Mesothelial cell of epicardium (in vitro differentiated cells): ENCODE results near the gene SH3RF3. TPM values are rescaled to one million over a fixed set of nuclear protein-coding genes. Genes with fewer than 3 reads are reported as not detected.

Source experiments
- DNase-seq, 2 experiments: peaks; one replicate each; pipeline ENCODE4 v3.0.0; 2021; ENCODE audit warnings: low spot score in 2 of 2; ENCODE audit not compliant: unreplicated experiment in 2 of 2
- H3K27ac Mint-ChIP-seq: 2 replicates; pipeline ENCODE4 v1.8.0; 2021; ENCODE audit warnings: mixed read lengths
- H3K27me3 Mint-ChIP-seq: 2 replicates; pipeline ENCODE4 v1.8.0; 2021; ENCODE audit warnings: low read depth, mixed read lengths
- H3K36me3 Mint-ChIP-seq: 2 replicates; pipeline ENCODE4 v1.8.0; 2021; ENCODE audit warnings: mixed read lengths
- H3K4me1 Mint-ChIP-seq: 2 replicates; pipeline ENCODE4 v1.8.0; 2021; ENCODE audit warnings: mixed read lengths
- H3K4me3 Mint-ChIP-seq: 2 replicates; pipeline ENCODE4 v1.8.0; 2021; ENCODE audit warnings: mild to moderate bottlenecking, moderate library complexity, mixed read lengths
- H3K9me3 Mint-ChIP-seq: 2 replicates; pipeline ENCODE4 v1.8.0; 2021; ENCODE audit warnings: mixed read lengths
- total RNA-seq: library from RNA; stranded (reverse); gene quantifications from 3 replicates; pipeline ENCODE4 v1.2.1, GENCODE V29; 2021
- TF ChIP-seq, protein P1 (sequence below): fragments of 200-600 bp; sonication (generic); IDR thresholded peaks from one replicate; pipeline ENCODE4 v1.5.0; 2021; ENCODE audit warnings: antibody characterized with exemption; ENCODE audit not compliant: unreplicated experiment

SH3RF3 gene
- total RNA-seq, 1 donor from 2014 or later = 2.7 TPM

DNA sequence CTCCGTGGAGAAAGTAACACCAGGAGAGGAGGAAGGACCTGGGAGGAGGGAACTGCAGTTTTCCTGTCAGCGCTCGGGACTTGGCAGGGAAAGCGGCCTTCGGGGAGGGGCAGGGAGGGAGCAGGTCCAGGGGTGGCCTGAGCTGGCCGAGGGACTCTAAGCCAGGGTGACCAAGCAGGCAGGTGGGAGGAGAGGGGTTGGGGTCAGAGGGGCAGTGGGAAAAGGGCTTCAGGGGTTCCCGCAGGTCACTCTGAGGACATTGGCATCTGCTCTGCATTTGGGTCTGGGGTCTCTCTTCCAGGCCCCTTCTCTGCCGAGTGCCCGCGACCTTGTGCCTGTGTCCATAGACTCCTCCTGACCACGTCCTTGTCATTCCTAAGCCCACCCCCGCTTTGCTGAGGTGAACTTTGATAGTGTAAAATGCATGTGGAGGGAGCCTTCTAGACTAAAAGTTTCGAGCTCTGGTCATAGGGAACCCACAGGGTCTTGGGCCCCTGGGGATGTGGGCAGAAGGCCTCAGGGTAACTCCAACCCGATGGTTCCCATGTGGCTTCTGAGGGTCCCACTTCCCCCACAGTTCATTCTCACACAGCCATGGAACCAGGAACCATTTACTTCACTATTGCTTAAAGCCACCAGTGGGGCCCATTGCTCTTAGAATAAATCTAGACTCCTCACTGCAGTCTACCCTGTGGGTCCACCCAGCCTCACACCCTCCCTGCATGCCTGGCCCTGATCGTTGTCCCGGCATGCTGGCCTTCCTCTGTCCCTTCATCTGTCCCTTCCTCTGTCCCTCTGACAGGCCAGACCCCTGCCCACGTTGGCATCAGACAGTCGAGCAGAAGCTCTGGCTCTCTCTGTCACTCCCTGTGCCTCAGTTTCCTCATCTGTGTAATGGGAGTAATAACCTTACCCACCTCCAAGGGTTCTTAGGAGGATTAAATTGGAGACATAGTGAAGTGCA is 255.6 kb downstream of the SH3RF3 start:
- H3K36me3 Mint-ChIP-seq = no peaks in the 10 kb centered on the region
- no peak overlapping the region for H3K27ac Mint-ChIP-seq
- DNase-seq = no peak
- peaks cover 13% of the 10 kb centered on the region for H3K4me1 Mint-ChIP-seq
- H3K9me3 Mint-ChIP-seq = no peaks in the 10 kb centered on the region
- H3K27me3 Mint-ChIP-seq = peaks cover 10% of the 10 kb centered on the region
- TF ChIP-seq, protein P1, sequence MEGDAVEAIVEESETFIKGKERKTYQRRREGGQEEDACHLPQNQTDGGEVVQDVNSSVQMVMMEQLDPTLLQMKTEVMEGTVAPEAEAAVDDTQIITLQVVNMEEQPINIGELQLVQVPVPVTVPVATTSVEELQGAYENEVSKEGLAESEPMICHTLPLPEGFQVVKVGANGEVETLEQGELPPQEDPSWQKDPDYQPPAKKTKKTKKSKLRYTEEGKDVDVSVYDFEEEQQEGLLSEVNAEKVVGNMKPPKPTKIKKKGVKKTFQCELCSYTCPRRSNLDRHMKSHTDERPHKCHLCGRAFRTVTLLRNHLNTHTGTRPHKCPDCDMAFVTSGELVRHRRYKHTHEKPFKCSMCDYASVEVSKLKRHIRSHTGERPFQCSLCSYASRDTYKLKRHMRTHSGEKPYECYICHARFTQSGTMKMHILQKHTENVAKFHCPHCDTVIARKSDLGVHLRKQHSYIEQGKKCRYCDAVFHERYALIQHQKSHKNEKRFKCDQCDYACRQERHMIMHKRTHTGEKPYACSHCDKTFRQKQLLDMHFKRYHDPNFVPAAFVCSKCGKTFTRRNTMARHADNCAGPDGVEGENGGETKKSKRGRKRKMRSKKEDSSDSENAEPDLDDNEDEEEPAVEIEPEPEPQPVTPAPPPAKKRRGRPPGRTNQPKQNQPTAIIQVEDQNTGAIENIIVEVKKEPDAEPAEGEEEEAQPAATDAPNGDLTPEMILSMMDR = no peak
- no peak overlapping the region for H3K4me3 Mint-ChIP-seq

DNA sequence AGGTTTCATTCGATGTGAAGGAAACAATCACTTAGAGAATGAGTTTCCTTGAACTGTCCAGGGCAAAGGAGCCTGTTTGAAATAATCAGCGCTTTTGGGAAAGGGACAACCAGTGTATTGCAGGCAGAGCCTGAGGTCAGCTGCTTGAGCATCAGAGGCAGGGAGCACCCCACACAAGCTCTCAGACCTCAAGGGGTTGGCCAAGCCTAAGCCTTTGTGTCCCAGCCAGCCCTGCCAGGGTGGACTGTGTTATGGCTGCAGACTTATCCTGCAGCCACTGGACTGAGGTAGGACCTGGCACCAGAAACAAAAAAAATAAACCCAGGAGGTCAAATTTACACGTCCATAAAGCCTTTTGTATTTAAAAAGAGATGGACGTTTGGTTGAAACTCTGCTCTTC is 256.5 kb downstream of the SH3RF3 start:
- no peaks in the 10 kb centered on the region for H3K36me3 Mint-ChIP-seq
- peaks cover 6% of the 10 kb centered on the region for H3K27me3 Mint-ChIP-seq
- DNase-seq = no peak
- no peak overlapping the region for H3K27ac Mint-ChIP-seq
- TF ChIP-seq, protein P1 = no peak
- H3K9me3 Mint-ChIP-seq = no peaks in the 10 kb centered on the region
- peaks cover 13% of the 10 kb centered on the region for H3K4me1 Mint-ChIP-seq
- H3K4me3 Mint-ChIP-seq = no peak overlapping the region

DNA sequence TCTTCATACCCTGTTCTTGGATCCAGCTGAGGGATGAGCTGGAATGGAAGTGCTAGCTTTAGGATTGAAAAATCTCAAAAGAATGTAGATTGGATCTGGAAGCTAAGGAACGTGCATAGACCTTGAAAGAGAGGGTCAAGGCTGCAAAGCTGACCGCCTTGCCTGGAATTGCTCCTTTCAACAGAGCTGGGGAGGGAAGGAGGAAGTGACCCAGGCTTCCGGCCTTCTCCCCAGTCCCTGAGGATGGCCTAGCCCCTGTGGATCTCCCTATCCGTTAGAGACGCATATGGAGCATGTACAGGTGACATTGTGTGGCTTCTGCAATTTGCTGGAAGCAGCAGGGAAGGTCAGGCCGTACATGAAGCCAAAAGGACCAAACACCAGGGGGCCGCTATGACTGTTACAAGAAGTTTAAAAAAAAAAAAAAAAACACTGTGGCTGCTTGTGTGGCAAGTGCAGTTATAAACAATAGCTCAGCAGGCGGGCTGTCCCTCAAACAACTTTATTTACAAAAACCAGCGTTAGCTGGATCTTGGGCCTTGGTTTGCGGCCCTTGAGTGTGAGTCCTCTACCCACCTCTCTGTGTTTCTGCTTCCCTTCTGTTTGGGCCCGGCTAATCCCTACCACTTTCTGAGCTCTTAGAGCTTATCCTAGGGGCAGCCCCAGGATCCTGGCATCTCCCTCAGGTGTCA is 257.1 kb downstream of the SH3RF3 start:
- Mint-ChIP-seq H3K4me3 (no peak overlapping the region), H3K36me3 (no peaks in the 10 kb centered on the region), H3K27me3 (peaks cover 5% of the 10 kb centered on the region), H3K4me1 (peaks cover 13% of the 10 kb centered on the region), H3K27ac (no peak overlapping the region), H3K9me3 (no peaks in the 10 kb centered on the region)
- TF ChIP-seq, protein P1 = no peak
- no peak for DNase-seq

DNA sequence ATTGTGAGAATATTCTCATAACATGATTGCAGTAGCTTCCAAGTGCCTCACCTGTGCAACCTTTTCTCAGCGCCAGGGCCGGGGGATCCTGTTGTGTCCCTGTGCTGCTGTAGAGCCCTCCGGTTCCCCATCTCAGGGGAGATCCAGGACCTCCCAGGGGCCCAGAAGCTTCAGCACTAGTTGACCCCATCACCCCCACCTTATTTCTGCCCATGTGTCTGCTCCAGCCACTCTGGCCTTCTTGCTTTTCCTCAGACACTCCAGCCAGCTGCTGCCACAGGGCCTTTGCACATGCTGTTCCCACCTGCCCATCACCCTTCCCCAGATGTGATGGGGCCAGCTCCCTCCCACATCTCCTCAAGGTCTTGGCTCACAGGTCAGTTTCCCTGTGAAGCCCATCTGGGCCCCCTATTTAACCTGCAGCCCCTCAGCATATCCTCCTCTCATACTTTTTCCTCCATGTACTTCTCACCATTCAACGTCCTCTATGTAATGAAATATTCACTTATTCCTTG is 258.3 kb downstream of the SH3RF3 start:
- H3K27ac Mint-ChIP-seq = no peak overlapping the region

DNA sequence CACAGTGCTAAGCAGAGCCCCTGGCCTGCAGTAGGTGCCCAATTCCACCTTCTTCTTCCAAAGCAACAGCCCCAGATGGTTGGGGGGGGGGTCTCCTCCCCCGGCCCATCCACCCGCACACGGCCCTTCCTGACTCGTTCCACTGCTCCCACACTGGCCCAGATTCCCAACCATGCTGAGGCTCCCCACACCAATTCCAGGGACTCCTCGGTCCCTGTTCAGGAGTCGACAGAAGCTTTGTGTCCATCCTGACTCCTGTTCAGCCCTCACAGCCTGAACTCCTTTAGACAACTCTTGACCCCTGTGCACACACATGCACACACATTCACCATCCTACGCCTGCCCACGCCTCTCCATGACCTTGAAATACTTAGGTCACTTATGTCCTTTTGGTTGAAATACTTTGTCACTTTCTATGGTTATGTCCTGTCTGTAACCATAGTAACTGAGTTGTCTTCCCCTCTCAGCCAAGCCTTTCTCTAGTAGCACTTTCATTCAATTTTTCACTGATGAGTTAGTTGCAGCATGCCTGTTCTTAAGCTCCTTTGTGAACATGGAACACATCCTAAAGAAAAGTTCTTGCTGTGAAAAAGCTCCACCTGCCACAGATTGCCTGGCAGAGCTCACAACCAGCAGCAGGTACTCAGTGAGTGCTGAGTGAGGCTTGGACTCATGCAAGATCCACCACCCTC is 258.9 kb downstream of the SH3RF3 start:
- TF ChIP-seq, protein P1 = no peak
- H3K27ac Mint-ChIP-seq = no peak overlapping the region
- no peaks in the 10 kb centered on the region for H3K36me3 Mint-ChIP-seq

More for the DNA sequence above, 258.3 kb downstream of the SH3RF3 start:
- H3K9me3 Mint-ChIP-seq = no peaks in the 10 kb centered on the region
- H3K27me3 Mint-ChIP-seq = peaks cover 5% of the 10 kb centered on the region
- H3K36me3 Mint-ChIP-seq = no peaks in the 10 kb centered on the region
- no peak for DNase-seq
- H3K4me1 Mint-ChIP-seq = peaks cover 13% of the 10 kb centered on the region
- TF ChIP-seq, protein P1 = no peak
- H3K4me3 Mint-ChIP-seq = no peak overlapping the region

More for the DNA sequence above, 258.9 kb downstream of the SH3RF3 start:
- peaks cover 7% of the 10 kb centered on the region for H3K4me1 Mint-ChIP-seq
- H3K27me3 Mint-ChIP-seq = peaks cover 5% of the 10 kb centered on the region
- no peak for DNase-seq
- H3K4me3 Mint-ChIP-seq = no peak overlapping the region
- no peaks in the 10 kb centered on the region for H3K9me3 Mint-ChIP-seq
